HCT116 (cell line): ENCODE measurements around the gene GTF3C1. TPM values are rescaled to one million over a fixed set of nuclear protein-coding genes. Genes with fewer than 3 reads are reported as not detected.

Source experiments
- ATAC-seq: fragments of 200-7000 bp; cut with Tn5 transposase; 2 replicates; pipeline ENCODE4 v1.9.1; 2020; ENCODE audit warnings: mild to moderate bottlenecking, moderate library complexity
- BruUV-seq: library from RNA; stranded (reverse); fragments of 400-500 nt; replicated peaks from 2 replicates; lab custom pipeline; 2021; lab: Mats Ljungman, UMichigan
- CTCF ChIA-PET: fragments of 300-600 bp; sonication (Branson Sonifier 250); formaldehyde crosslinking; loops from one replicate; lab custom pipeline; 2021; ENCODE audit warnings: antibody characterized with exemption; lab: Charles Lee
- POLR2A ChIA-PET: fragments of 300-600, 350-600 bp; sonication (Branson Sonifier 250); formaldehyde crosslinking; loops from one replicate; lab custom pipeline; 2021; ENCODE audit warnings: antibody characterized with exemption; lab: Charles Lee
- RAD21 ChIA-PET, 2 experiments: fragments of 300-600 bp; sonication (Branson Sonifier 250); formaldehyde crosslinking; loops; one replicate each; lab custom pipeline; 2023; ENCODE audit warnings: low total read pairs in 2 of 2; ENCODE audit not compliant: uncharacterized antibody in 2 of 2, unreplicated experiment in 2 of 2, low non-redundant PET in 1 of 2; lab: Charles Lee
- DNase-seq: peaks from one replicate; pipeline ENCODE4 v3.0.0-alpha.2; 2010; ENCODE audit warnings: low read depth, low spot score
- H2AFZ ChIP-seq: fragments of 200-600 bp; shearing (Covaris generic), sonication (generic); 2 replicates; pipeline ENCODE4 v1.6.1; 2017; ENCODE audit warnings: low read depth, mixed run types, mixed read lengths, antibody characterized with exemption, low read length; ENCODE audit not compliant: poor library complexity, severe bottlenecking
- H3K27ac ChIP-seq: 2 replicates; pipeline ENCODE4 v1.5.1; 2012; ENCODE audit warnings: low read depth, low read length
- H3K27me3 ChIP-seq: fragments of 200-600 bp; sonication (generic); 2 replicates; pipeline ENCODE4 v1.6.1; 2016; ENCODE audit warnings: mixed run types, low read length, mixed read lengths; ENCODE audit not compliant: insufficient read depth
- H3K36me3 ChIP-seq, 2 experiments: fragments of 200-500 bp in 1 of 2; fragments of 200-600 bp in 1 of 2; sonication (Bioruptor generic) in 1 of 2; sonication (generic) in 1 of 2; 2 replicates each; pipeline versions ENCODE4 v1.5.1 to v1.6.1; 2014 to 2016; ENCODE audit warnings: low read length in 2 of 2, inconsistent platforms in 1 of 2, mixed read lengths in 1 of 2, mixed run types in 1 of 2; ENCODE audit not compliant: insufficient read depth in 2 of 2, control insufficient read depth in 1 of 2
- H3K4me1 ChIP-seq, 2 experiments: fragments of 200-600 bp in 1 of 2; sonication (generic) in 1 of 2; 2 replicates each; pipeline versions ENCODE4 v1.5.1 to v1.6.1; 2012 to 2017; ENCODE audit warnings: low read length in 2 of 2, inconsistent platforms in 1 of 2, mild to moderate bottlenecking in 1 of 2, mixed read lengths in 1 of 2, mixed run types in 1 of 2, moderate library complexity in 1 of 2; ENCODE audit not compliant: insufficient read depth in 2 of 2, control insufficient read depth in 1 of 2
- H3K4me2 ChIP-seq: fragments of 200-600 bp; sonication (generic); 2 replicates; pipeline ENCODE4 v1.6.1; 2017; ENCODE audit warnings: mixed run types, low read length, mixed read lengths
- H3K4me3 ChIP-seq, 2 experiments: fragments of 200-600 bp in 1 of 2; sonication (generic) in 1 of 2; replicated peaks in 1 of 2; 2 replicates each; pipeline ENCODE4 v1.5.1; 2011 to 2016; ENCODE audit warnings: low read length in 2 of 2, control low read depth in 1 of 2, low read depth in 1 of 2, mild to moderate bottlenecking in 1 of 2, mixed read lengths in 1 of 2, mixed run types in 1 of 2
- H3K79me2 ChIP-seq: fragments of 200-600 bp; sonication (generic); 2 replicates; pipeline ENCODE4 v1.6.1; 2017; ENCODE audit warnings: mild to moderate bottlenecking, mixed run types, low read length, moderate library complexity, mixed read lengths; ENCODE audit not compliant: insufficient read depth
- H3K9ac ChIP-seq: fragments of 200-600 bp; sonication (generic); 2 replicates; pipeline ENCODE4 v1.6.1; 2016; ENCODE audit warnings: low read length, mixed read lengths
- H3K9me2 ChIP-seq: fragments of 200-600 bp; sonication (generic), shearing (Covaris generic); 2 replicates; pipeline ENCODE4 v1.6.1; 2017; ENCODE audit warnings: mixed run types, mild to moderate bottlenecking, moderate library complexity; ENCODE audit not compliant: insufficient read depth
- H3K9me3 ChIP-seq, 2 experiments: fragments of 200-500 bp in 1 of 2; fragments of 200-600 bp in 1 of 2; sonication (Bioruptor generic) in 1 of 2; sonication (generic) in 1 of 2; 2 replicates each; pipeline ENCODE4 v1.6.1; 2014 to 2017; ENCODE audit warnings: low read length in 2 of 2, mixed read lengths in 2 of 2, inconsistent platforms in 1 of 2, low read depth in 1 of 2, mild to moderate bottlenecking in 1 of 2, mixed run types in 1 of 2, moderate library complexity in 1 of 2; ENCODE audit not compliant: control insufficient read depth in 1 of 2, insufficient read depth in 1 of 2
- H4K20me1 ChIP-seq: fragments of 200-600 bp; sonication (generic), shearing (Covaris generic); 2 replicates; pipeline ENCODE4 v1.6.1; 2017; ENCODE audit warnings: mixed run types, mild to moderate bottlenecking, moderate library complexity; ENCODE audit not compliant: insufficient read depth
- EZH2phosphoT487 ChIP-seq: fragments of 200-600 bp; IDR thresholded peaks from 2 replicates; pipeline ENCODE4 v1.6.1; 2018; ENCODE audit warnings: antibody characterized with exemption, borderline replicate concordance
- POLR2A ChIP-seq: IDR thresholded peaks from 2 replicates; pipeline ENCODE4 v1.7.0; 2011; ENCODE audit warnings: borderline replicate concordance; ENCODE audit not compliant: insufficient read depth, insufficient read length; ENCODE audit errors: extremely low read depth
- POLR2AphosphoS5 ChIP-seq: IDR thresholded peaks from 2 replicates; pipeline ENCODE4 v1.6.1; 2011; ENCODE audit warnings: mild to moderate bottlenecking, low read depth, low read length, moderate library complexity
- RAD21 ChIP-seq: IDR thresholded peaks from 2 replicates; pipeline ENCODE4 v1.6.1; 2012; ENCODE audit warnings: low read depth, mild to moderate bottlenecking
- SP1 ChIP-seq: IDR thresholded peaks from 2 replicates; pipeline ENCODE4 v1.6.1; 2012; ENCODE audit warnings: low read depth
- YY1 ChIP-seq: IDR thresholded peaks from 2 replicates; pipeline ENCODE4 v1.6.1; 2011; ENCODE audit warnings: low read length, low read depth, moderate library complexity, mild to moderate bottlenecking; ENCODE audit not compliant: insufficient replicate concordance; ENCODE audit errors: extremely low read depth
- intact Hi-C: fragments of 100-400 bp; cut with micrococcal nuclease; formaldehyde crosslinking; loops from 2 replicates; pipeline ENCODE4 v1.10.0; 2022
- total RNA-seq: library from RNA; stranded (reverse); gene quantifications from one replicate; pipeline ENCODE4 v1.2.1, GENCODE V29; 2021; ENCODE audit not compliant: unreplicated experiment
- TF ChIP-seq, protein P1 (sequence below): IDR thresholded peaks from 2 replicates; pipeline ENCODE4 v1.6.1; 2012
- TF ChIP-seq, protein P2 (sequence below): IDR thresholded peaks from 2 replicates; pipeline ENCODE4 v1.6.1; 2012
- TF ChIP-seq, protein P3 (sequence below): IDR thresholded peaks from 2 replicates; pipeline ENCODE4 v1.6.1; 2011; ENCODE audit warnings: mild to moderate bottlenecking, low read length, moderate library complexity; ENCODE audit not compliant: insufficient replicate concordance; ENCODE audit errors: extremely low read depth

Gene GTF3C1
- total RNA-seq, 1 experiment from 2014 or later = 97.5 TPM

DNA sequence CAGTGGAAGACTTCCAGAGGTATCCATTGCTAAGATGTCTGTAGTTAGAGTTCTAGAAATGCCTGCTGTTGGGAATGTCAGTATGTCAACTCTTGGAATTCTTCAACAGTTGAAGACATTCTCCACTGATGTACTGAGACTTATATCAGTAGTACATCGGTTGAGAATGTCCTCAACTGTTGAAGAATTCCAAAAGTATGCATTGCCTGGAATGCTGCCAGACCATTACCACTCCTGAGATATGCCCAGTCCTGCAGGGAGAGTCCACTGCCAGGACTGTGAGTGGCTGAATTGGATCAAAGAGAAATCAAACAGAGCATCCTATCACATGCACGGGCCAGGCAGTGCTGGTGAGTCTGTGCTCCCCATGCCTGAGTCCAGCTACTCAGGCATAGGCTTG, 105.7 kb downstream of the GTF3C1 start:
- Histone ChIP-seq H3K36me3 (no peaks in the 10 kb centered on the region), H2AFZ (no peak overlapping the region), H3K27me3 (no peaks in the 10 kb centered on the region), H3K79me2 (no peaks in the 10 kb centered on the region), H3K4me1 (no peaks in the 10 kb centered on the region), H4K20me1 (no peaks in the 10 kb centered on the region), H3K4me2 (no peak overlapping the region), H3K9me3 (peaks cover 0 to 15% of the 10 kb centered on the region in 2 experiments; a peak in 2 of 4 replicates), H3K27ac (no peak overlapping the region), H3K9ac (no peak overlapping the region), H3K9me2 (no peaks in the 10 kb centered on the region), H3K4me3 (no peak overlapping the region)
- no TSS peak for BruUV-seq
- POLR2A ChIA-PET = no interaction called here
- CTCF ChIA-PET = no interaction called here
- no peak for DNase-seq
- no peak for TF ChIP-seq SP1
- no peak for TF ChIP-seq RAD21
- TF ChIP-seq, protein P1, sequence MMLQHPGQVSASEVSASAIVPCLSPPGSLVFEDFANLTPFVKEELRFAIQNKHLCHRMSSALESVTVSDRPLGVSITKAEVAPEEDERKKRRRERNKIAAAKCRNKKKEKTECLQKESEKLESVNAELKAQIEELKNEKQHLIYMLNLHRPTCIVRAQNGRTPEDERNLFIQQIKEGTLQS = no peak
- no peak for TF ChIP-seq POLR2AphosphoS5
- TF ChIP-seq, protein P2, sequence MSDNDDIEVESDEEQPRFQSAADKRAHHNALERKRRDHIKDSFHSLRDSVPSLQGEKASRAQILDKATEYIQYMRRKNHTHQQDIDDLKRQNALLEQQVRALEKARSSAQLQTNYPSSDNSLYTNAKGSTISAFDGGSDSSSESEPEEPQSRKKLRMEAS = no peak
- no peak for TF ChIP-seq EZH2phosphoT487
- TF ChIP-seq, protein P3, sequence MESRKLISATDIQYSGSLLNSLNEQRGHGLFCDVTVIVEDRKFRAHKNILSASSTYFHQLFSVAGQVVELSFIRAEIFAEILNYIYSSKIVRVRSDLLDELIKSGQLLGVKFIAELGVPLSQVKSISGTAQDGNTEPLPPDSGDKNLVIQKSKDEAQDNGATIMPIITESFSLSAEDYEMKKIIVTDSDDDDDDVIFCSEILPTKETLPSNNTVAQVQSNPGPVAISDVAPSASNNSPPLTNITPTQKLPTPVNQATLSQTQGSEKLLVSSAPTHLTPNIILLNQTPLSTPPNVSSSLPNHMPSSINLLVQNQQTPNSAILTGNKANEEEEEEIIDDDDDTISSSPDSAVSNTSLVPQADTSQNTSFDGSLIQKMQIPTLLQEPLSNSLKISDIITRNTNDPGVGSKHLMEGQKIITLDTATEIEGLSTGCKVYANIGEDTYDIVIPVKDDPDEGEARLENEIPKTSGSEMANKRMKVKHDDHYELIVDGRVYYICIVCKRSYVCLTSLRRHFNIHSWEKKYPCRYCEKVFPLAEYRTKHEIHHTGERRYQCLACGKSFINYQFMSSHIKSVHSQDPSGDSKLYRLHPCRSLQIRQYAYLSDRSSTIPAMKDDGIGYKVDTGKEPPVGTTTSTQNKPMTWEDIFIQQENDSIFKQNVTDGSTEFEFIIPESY = no peak
- TF ChIP-seq POLR2A = no peak
- TF ChIP-seq YY1 = no peak
- ATAC-seq = no peak
- RAD21 ChIA-PET = no interaction called here
- intact Hi-C loops = no loop called here
